BE2C (cell line): ENCODE measurements around the gene CBFA2T3.

Experiments
- DNase-seq: peaks from one replicate; pipeline ENCODE4 v3.0.0-alpha.2; 2020
- H3K27me3 ChIP-seq: fragments of 250-450 bp; sonication (Bioruptor Pico); 2 replicates; pipeline ENCODE4 v1.5.1; 2020; ENCODE audit warnings: mild to moderate bottlenecking
- H3K36me3 ChIP-seq: fragments of 250-450 bp; sonication (Bioruptor Pico); 2 replicates; pipeline ENCODE4 v1.5.1; 2020; ENCODE audit warnings: mild to moderate bottlenecking
- H3K4me1 ChIP-seq: fragments of 250-450 bp; sonication (Bioruptor Pico); 2 replicates; pipeline ENCODE4 v1.5.1; 2020
- H3K4me3 ChIP-seq: 2 replicates; pipeline ENCODE4 v1.5.1; 2011; ENCODE audit warnings: low read depth, low read length
- H3K9me3 ChIP-seq: fragments of 250-450 bp; sonication (Bioruptor Pico); 2 replicates; pipeline ENCODE4 v1.5.1; 2020
- TF ChIP-seq, protein P1 (sequence below): IDR thresholded peaks from 2 replicates; pipeline ENCODE4 v1.5.1; 2012; ENCODE audit warnings: mild to moderate bottlenecking, low read depth, low read length

The CBFA2T3 gene

DNA sequence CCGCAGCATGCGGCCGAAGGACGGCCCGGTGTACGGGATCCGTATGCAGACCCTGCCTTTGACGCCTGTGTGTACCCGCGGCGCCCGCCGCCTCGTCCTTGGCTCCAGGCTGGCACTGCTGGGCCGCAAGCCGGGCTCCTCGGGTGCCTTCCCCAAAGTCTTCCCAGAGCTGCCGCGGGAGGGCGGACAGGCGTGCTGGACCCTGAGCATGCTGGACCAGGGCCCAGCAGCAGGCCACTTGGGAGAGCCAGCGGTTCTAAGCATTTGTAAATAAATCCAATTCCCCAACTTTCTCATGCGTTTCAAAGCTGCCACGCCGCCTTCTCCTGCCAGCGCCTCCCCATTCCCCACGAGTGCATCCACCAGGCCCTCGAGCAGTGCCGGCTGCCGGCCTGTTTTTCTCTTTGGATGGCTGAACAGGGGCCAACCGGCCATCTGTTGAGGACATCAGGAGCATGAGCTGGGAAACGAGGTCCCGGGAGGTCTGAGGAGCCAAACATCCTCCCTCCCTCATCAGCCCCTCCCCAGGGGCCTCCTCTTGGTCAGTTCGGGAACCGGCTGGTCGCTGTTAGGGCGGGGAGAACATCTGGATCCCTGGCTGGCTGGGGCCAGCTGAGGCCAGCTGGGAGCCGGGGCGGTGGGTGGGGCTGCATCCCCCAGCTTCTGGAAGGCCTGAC, 90.0 kb downstream of the CBFA2T3 start:
- DNase-seq = peak; percentile 44

DNA sequence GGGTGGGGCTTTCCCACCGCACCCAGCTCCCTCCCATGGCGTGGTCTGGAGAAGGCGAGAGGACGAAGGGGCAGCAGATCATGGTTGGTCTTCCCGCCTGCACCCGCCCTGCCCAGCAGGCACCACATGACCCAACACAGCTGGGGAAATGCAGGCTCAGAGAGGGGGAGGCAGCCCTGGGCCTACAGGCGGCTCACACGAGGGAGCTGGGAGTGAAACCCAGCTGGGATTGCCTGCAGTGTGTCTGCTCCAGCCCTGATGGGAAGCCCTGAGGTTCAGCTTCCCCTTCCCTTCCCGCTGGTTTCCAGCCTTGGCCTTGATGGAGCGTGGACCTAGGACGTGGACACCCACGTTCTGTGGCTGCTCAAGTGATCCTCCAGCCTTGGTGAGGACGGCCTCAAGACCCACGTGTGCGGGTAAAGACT, 90.6 kb downstream of the CBFA2T3 start:
- TF ChIP-seq, protein P1, sequence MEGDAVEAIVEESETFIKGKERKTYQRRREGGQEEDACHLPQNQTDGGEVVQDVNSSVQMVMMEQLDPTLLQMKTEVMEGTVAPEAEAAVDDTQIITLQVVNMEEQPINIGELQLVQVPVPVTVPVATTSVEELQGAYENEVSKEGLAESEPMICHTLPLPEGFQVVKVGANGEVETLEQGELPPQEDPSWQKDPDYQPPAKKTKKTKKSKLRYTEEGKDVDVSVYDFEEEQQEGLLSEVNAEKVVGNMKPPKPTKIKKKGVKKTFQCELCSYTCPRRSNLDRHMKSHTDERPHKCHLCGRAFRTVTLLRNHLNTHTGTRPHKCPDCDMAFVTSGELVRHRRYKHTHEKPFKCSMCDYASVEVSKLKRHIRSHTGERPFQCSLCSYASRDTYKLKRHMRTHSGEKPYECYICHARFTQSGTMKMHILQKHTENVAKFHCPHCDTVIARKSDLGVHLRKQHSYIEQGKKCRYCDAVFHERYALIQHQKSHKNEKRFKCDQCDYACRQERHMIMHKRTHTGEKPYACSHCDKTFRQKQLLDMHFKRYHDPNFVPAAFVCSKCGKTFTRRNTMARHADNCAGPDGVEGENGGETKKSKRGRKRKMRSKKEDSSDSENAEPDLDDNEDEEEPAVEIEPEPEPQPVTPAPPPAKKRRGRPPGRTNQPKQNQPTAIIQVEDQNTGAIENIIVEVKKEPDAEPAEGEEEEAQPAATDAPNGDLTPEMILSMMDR = no peak
- Histone ChIP-seq H3K4me1 (no peaks in the 10 kb centered on the region; the same call in 1 of the 2 replicates), H3K9me3 (no peaks in the 10 kb centered on the region; the same call in 1 of the 2 replicates), H3K27me3 (peaks cover 20% of the 10 kb centered on the region), H3K4me3 (no peak overlapping the region), H3K36me3 (no peaks in the 10 kb centered on the region)
- DNase-seq = no peak

More for the DNA sequence above, 90.0 kb downstream of the CBFA2T3 start:
- Histone ChIP-seq H3K4me3 (no peak overlapping the region), H3K4me1 (no peaks in the 10 kb centered on the region; the same call in 1 of the 2 replicates), H3K27me3 (peaks cover 18% of the 10 kb centered on the region), H3K36me3 (no peaks in the 10 kb centered on the region), H3K9me3 (no peaks in the 10 kb centered on the region; the same call in 1 of the 2 replicates)
- TF ChIP-seq, protein P1 = no peak

DNA sequence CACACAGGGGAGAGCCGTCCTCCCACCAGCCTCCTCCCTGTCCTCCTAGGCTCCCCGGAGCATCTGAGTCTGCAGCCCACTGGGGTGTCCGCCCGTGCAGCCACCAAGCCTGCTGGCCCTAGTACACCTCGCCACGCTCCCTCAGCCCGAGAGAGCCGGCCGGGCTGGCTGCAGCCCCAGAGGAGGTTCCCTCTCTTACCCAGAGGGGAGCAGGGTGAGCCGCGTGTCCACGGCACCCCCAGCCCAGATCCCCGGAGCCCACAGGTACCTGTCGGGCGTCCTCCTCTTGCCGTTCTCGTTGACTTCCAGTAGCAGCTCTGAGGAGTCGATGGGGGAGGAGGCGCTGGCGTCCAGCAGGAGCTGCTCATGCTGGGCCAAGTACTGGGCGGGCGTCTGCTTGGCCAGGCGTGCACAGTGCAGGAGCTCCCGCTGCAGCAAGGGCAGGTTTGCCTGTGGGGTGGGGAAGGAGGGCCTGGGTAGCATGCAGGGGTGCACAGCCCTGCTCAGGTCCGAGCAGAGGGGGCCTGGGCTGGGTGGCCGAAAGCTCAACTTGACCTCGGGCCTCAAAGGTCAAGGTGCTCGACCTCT, 91.2 kb downstream of the CBFA2T3 start:
- no peak overlapping the region for H3K4me3 ChIP-seq
- no peaks in the 10 kb centered on the region for H3K36me3 ChIP-seq
- no peak for DNase-seq
- no peaks in the 10 kb centered on the region; the same call in 1 of the 2 replicates for H3K9me3 ChIP-seq
- peaks cover 20% of the 10 kb centered on the region for H3K27me3 ChIP-seq
- no peaks in the 10 kb centered on the region; the same call in 1 of the 2 replicates for H3K4me1 ChIP-seq
- TF ChIP-seq, protein P1 = no peak

DNA sequence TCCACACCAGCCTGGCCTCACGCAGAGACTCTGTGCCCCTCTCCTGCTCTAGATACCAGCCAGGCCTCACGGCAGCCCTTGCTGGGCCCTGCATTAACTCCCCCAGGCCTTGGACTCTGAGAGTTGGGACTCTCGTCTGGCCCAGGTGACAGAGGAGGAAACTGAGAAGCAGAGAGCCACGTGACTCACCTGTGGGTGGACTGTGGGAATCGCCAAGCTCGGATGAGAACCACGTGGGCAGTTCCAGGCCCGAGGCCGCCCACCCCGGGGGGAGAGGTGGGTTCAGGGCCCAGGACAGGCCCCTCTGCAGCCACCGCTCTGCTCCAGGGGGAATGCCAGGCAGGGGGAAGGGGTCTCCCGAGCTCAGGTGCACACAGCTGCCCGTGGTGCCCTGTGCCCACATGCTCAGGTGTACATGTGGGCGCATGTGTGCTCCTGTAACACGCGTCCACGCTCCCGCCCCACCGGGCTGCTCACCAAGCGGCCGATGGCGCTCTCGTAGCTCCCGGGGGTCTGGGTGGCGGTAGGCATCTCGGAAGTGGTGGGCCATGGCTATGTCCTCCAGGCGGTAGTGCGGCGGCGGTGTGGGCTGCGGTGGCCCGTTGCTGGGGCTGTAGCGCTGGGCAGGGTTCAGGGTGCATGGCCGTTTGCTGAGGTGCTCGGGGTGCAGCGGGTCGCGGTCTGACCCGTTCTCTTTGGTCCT, 92.3 kb downstream of the CBFA2T3 start:
- H3K36me3 ChIP-seq = no peaks in the 10 kb centered on the region
- peaks cover 28% of the 10 kb centered on the region for H3K27me3 ChIP-seq
- TF ChIP-seq, protein P1 = no peak
- no peak for DNase-seq
- no peaks in the 10 kb centered on the region; the same call in 1 of the 2 replicates for H3K4me1 ChIP-seq
- no peak overlapping the region for H3K4me3 ChIP-seq
- no peaks in the 10 kb centered on the region for H3K9me3 ChIP-seq

DNA sequence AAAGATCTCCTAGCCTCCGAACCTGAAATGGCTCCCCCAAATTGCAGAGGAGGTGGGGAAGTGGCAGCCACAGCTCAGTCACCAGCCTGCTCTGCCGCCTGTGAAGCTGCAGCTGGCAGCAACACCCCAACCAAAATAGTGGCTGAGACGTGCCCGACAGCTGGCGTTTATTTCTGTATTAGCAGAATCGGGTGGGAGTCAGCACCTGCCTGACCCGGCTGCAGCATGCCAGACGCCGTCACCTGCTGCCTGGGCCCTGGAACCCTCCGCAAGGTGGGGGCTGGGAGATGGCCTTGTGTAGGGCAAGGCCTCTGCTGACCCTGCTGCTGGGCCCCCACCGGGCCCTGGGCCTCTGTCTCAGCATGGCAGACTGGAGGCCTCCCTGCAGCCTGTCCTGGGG, 93.1 kb downstream of the CBFA2T3 start:
- Histone ChIP-seq H3K27me3 (peaks cover 36% of the 10 kb centered on the region), H3K4me1 (no peaks in the 10 kb centered on the region; the same call in 1 of the 2 replicates), H3K9me3 (no peaks in the 10 kb centered on the region), H3K4me3 (no peak overlapping the region), H3K36me3 (no peaks in the 10 kb centered on the region)
- TF ChIP-seq, protein P1 = no peak
- DNase-seq = no peak
